K562 (cell line): ENCODE data around the gene MMP17. TPM values are rescaled to one million over a fixed set of nuclear protein-coding genes. Genes with fewer than 3 reads are reported as not detected.
A peak's percentile ranks its signal among the peaks of the same experiment; 100 is the strongest.

Experiments used
- BRD9 ChIP-seq: fragments of 450-650 bp; IDR thresholded peaks from 2 replicates; pipeline ENCODE4 v1.6.1; 2018; ENCODE audit warnings: low read depth; ENCODE audit not compliant: partially characterized antibody
- BRF1 ChIP-seq: IDR thresholded peaks from 3 replicates; pipeline ENCODE4 v1.6.1; 2011; ENCODE audit warnings: borderline replicate concordance, mild to moderate bottlenecking; ENCODE audit not compliant: insufficient read length; ENCODE audit errors: extremely low read depth
- CBFA2T2 ChIP-seq: fragments of 450-650 bp; conservative IDR thresholded peaks from 2 replicates; pipeline ENCODE4 v1.6.1; 2017; ENCODE audit warnings: mild to moderate bottlenecking
- CREM ChIP-seq: IDR thresholded peaks from 2 replicates; pipeline ENCODE4 v1.6.1; 2014; ENCODE audit warnings: antibody characterized with exemption, low read depth
- DMBX1 ChIP-seq: fragments of 250-450 bp; sonication (Bioruptor Pico); IDR thresholded peaks from 2 replicates; pipeline ENCODE4 v1.8.0; 2022; ENCODE audit warnings: inconsistent platforms, mild to moderate bottlenecking, moderate library complexity, borderline replicate concordance
- ELF1 ChIP-seq: fragments of 200-800 bp; sonication (Bioruptor generic); IDR thresholded peaks from 2 replicates; pipeline ENCODE4 v1.6.1; 2016; ENCODE audit warnings: missing genetic modification characterization, missing compliant biosample characterization
- HIVEP1 ChIP-seq: fragments of 250-450 bp; sonication (Bioruptor Pico); IDR thresholded peaks from 2 replicates; pipeline ENCODE4 v1.4.0; 2020; ENCODE audit warnings: mild to moderate bottlenecking
- IRF2 ChIP-seq: sonication (generic); formaldehyde crosslinking; IDR thresholded peaks from 2 replicates; pipeline ENCODE4 v1.8.1; 2022; ENCODE audit warnings: mild to moderate bottlenecking, missing genetic modification reagents
- MBD1 ChIP-seq: fragments of 250-450 bp; sonication (Bioruptor Pico); IDR thresholded peaks from 2 replicates; pipeline ENCODE4 v1.8.0; 2022; ENCODE audit warnings: inconsistent platforms
- NFE2L1 ChIP-seq: fragments of 450-650 bp; IDR thresholded peaks from 2 replicates; pipeline ENCODE4 v1.6.1; 2016; ENCODE audit warnings: missing genetic modification characterization, low read depth, mild to moderate bottlenecking, missing compliant biosample characterization, moderate library complexity, borderline replicate concordance
- POLR2G ChIP-seq: fragments of 200-400 bp; formaldehyde crosslinking; IDR thresholded peaks from 2 replicates; pipeline ENCODE4 v1.6.1; 2017; ENCODE audit warnings: low read depth, mild to moderate bottlenecking, antibody characterized with exemption, low read length, moderate library complexity
- POLR2H ChIP-seq: IDR thresholded peaks from 2 replicates; pipeline ENCODE4 v1.6.1; 2016; ENCODE audit warnings: missing genetic modification characterization, low read depth, mild to moderate bottlenecking, control low read depth, missing compliant biosample characterization, moderate library complexity
- RBBP5 ChIP-seq: fragments of 200-600 bp; sonication (generic); IDR thresholded peaks from 2 replicates; pipeline ENCODE4 v1.6.1; 2012; ENCODE audit warnings: borderline replicate concordance, mild to moderate bottlenecking, low read length, control low read depth, inconsistent platforms; ENCODE audit not compliant: insufficient read depth, poor library complexity, severe bottlenecking
- STAG1 ChIP-seq: sonication (generic); formaldehyde crosslinking; IDR thresholded peaks from 2 replicates; pipeline ENCODE4 v1.5.0; 2020; ENCODE audit warnings: missing genetic modification reagents, borderline replicate concordance
- TAF15 ChIP-seq: fragments of 200-400 bp; formaldehyde crosslinking; IDR thresholded peaks from 2 replicates; pipeline ENCODE4 v1.6.1; 2017; ENCODE audit warnings: mild to moderate bottlenecking, low read depth, low read length, moderate library complexity
- ZEB2 ChIP-seq: fragments of 450-650 bp; IDR thresholded peaks from 2 replicates; pipeline ENCODE4 v1.6.1; 2016
- ZNF444 ChIP-seq: fragments of 250-450 bp; sonication (Bioruptor Pico); IDR thresholded peaks from 2 replicates; pipeline ENCODE4 v1.4.0; 2020; ENCODE audit warnings: mild to moderate bottlenecking, moderate library complexity
- ZNF584 ChIP-seq: fragments of 200-800 bp; sonication (Bioruptor generic); IDR thresholded peaks from 2 replicates; pipeline ENCODE4 v1.6.1; 2016; ENCODE audit warnings: low read depth, mild to moderate bottlenecking, missing genetic modification characterization, missing compliant biosample characterization
- ZNF699 ChIP-seq: fragments of 250-450 bp; sonication (Bioruptor Pico); IDR thresholded peaks from 2 replicates; pipeline ENCODE4 v1.8.0; 2021; ENCODE audit warnings: mild to moderate bottlenecking, moderate library complexity; ENCODE audit not compliant: insufficient replicate concordance
- ZNF740 ChIP-seq, 3 experiments: fragments of 200-800 bp in 1 of 3; sonication (Bioruptor generic) in 1 of 3; sonication (generic) in 1 of 3; formaldehyde crosslinking in 1 of 3; IDR thresholded peaks; 2 replicates each; pipeline versions ENCODE4 v1.6.1 to v1.8.0; 2016 to 2022; ENCODE audit warnings: mild to moderate bottlenecking in 2 of 3, missing compliant biosample characterization in 2 of 3, missing genetic modification characterization in 2 of 3, missing genetic modification reagents in 1 of 3
- polyA plus RNA-seq, 8 experiments: library from polyadenylated mRNA; depleted of rRNA in 4 of 8; stranded (reverse) in 5 of 8; unstranded in 3 of 8; fragments of >200 nt; fragmentation: Nextera tagmentation in 2 of 8; fragmentation: Illumina TruSeq in 1 of 8; extraction: Ambion mirVana in 2 of 8; extraction: Trizol in 1 of 8; gene quantifications; 2 replicates each; pipeline versions ENCODE4 v1.2.1 to v1.2.3, GENCODE V29; 2011 to 2014; ENCODE audit warnings: inconsistent platforms in 1 of 8, missing spikeins in 1 of 8
- total RNA-seq, 7 experiments: library from RNA; depleted of rRNA in 6 of 7; stranded (reverse); fragments of >200 nt in 6 of 7; fragmentation: Illumina TruSeq in 2 of 7; extraction: Trizol in 2 of 7; gene quantifications; 2 replicates each; pipeline versions ENCODE4 v1.2.1 to v1.2.3, GENCODE V29; 2011 to 2021; ENCODE audit warnings: low replicate concordance in 1 of 7
- TF ChIP-seq, protein P1 (sequence below): fragments of 250-450 bp; sonication (Bioruptor Pico); IDR thresholded peaks from 2 replicates; pipeline ENCODE4 v1.4.0; 2020; ENCODE audit warnings: mild to moderate bottlenecking, moderate library complexity

The MMP17 gene
- total and polyA plus RNA-seq, 9 of the 15 experiments (the other 6 are each of a cell fraction or from before 2014, with no cell fraction given) = 1.1 to 21.2 (median 17.1) TPM; not detected in 2

GRCh38 chr12:131860472-131861260 lies 32.5 kb downstream of the MMP17 start (continued):
- TF ChIP-seq ZNF740 (CRISPR knock-in tag; IDR thresholded peaks at IDR 0.05) (no peak), ZNF740 (tag; IDR thresholded peaks at IDR 0.05) (peak in 1 of 2 experiments; percentile 64; a peak in 2 of 4 replicates), IRF2 (CRISPR knock-in tag) (no peak), ELF1 (no peak), ZNF699 (no peak), POLR2H (tag) (peak; percentile 76), BRF1 (no peak), STAG1 (CRISPR knock-in tag) (no peak), CBFA2T2 (no peak), ZNF584 (CRISPR knock-in tag) (no peak), BRD9 (peak; percentile 82), MBD1 (no peak), HIVEP1 (CRISPR knock-in tag) (no peak), ZNF444 (CRISPR knock-in tag) (no peak), NFE2L1 (tag) (peak; percentile 55; the same call in 1 of the 2 replicates), RBBP5 (no peak), TAF15 (no peak), ZEB2 (0 out of 2 replicates have a peak, but pooled peaks have one; percentile 69), DMBX1 (peak; percentile 72; the same call in 1 of the 2 replicates), CREM (no peak), POLR2G (peak; percentile 88)
- TF ChIP-seq, protein P1, sequence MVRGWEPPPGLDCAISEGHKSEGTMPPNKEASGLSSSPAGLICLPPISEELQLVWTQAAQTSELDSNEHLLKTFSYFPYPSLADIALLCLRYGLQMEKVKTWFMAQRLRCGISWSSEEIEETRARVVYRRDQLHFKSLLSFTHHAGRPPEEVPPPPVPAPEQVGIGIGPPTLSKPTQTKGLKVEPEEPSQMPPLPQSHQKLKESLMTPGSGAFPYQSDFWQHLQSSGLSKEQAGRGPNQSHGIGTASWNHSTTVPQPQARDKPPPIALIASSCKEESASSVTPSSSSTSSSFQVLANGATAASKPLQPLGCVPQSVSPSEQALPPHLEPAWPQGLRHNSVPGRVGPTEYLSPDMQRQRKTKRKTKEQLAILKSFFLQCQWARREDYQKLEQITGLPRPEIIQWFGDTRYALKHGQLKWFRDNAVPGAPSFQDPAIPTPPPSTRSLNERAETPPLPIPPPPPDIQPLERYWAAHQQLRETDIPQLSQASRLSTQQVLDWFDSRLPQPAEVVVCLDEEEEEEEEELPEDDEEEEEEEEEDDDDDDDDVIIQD (CRISPR knock-in tag) = no peak
